Peyer's patch (tissue), 4 donors: ENCODE measurements around the gene CIAO2A. TPM values are rescaled to one million over a fixed set of nuclear protein-coding genes. Genes with fewer than 3 reads are reported as not detected.

ENCODE experiments used
- DNase-seq, 3 donors: peaks; one replicate each; pipeline ENCODE4 v3.0.0-alpha.2; 2017 to 2019
- H3K27ac ChIP-seq, 4 donors: fragments of 200-600 bp; sonication (generic); one replicate each; pipeline ENCODE4 v1.5.1; 2016 to 2019
- H3K27me3 ChIP-seq, 2 donors: fragments of 200-600 bp; sonication (generic); one replicate each; pipeline ENCODE4 v1.5.1; 2019
- H3K36me3 ChIP-seq, 3 donors: fragments of 200-600 bp; sonication (generic); one replicate each; pipeline ENCODE4 v1.5.1; 2016 to 2019
- H3K4me1 ChIP-seq, 4 donors: fragments of 200-600 bp; sonication (generic); one replicate each; pipeline ENCODE4 v1.5.1; 2016 to 2019
- H3K4me3 ChIP-seq, 4 donors: fragments of 200-600 bp; sonication (generic); 1 replicate in 3 of 4; 2 replicates in 1 of 4; pipeline ENCODE4 v1.5.1; 2016 to 2019; ENCODE audit warnings: mild to moderate bottlenecking in 1 of 4
- H3K9me3 ChIP-seq, 4 donors: fragments of 200-600 bp; sonication (generic); one replicate each; pipeline ENCODE4 v1.5.1; 2016 to 2019; ENCODE audit warnings: mild to moderate bottlenecking in 1 of 4
- CTCF ChIP-seq, 6 experiments: fragments of 450-650 bp in 4 of 6; fragments of 200-600 bp in 2 of 6; sonication (generic) in 1 of 6; IDR thresholded peaks; one replicate each; pipeline ENCODE4 v1.5.1; 2017 to 2019; ENCODE audit warnings: antibody characterized with exemption in 6 of 6, mild to moderate bottlenecking in 3 of 6, moderate library complexity in 1 of 6
- POLR2A ChIP-seq, 2 donors: fragments of 450-650 bp; IDR thresholded peaks; one replicate each; pipeline ENCODE4 v1.5.1; 2017; ENCODE audit warnings: antibody characterized with exemption in 2 of 2, mild to moderate bottlenecking in 2 of 2, moderate library complexity in 2 of 2
- total RNA-seq, 4 donors: library from RNA; depleted of rRNA; stranded (reverse); fragments of >200 nt; gene quantifications; one replicate each; pipeline ENCODE4 v1.1.0, GENCODE V29; 2016

Gene CIAO2A
- total RNA-seq, 4 donors from 2014 or later, result 56.3 to 137 (median 78.0) TPM

GRCh38 chr15:64045774-64046420, 47.7 kb downstream of the CIAO2A start:
- Histone ChIP-seq H3K27ac (peak overlapping the region; percentile 66 to 85 (median 74)), H3K4me3 (peak overlapping the region; percentile 61 to 88 (median 68)), H3K9me3 (no peaks in the 10 kb centered on the region), H3K27me3 (no peaks in the 10 kb centered on the region), H3K36me3 (peaks cover 0 to 5% (median 0%) of the 10 kb centered on the region in 3 donors), H3K4me1 (peaks cover 0 to 24% (median 17%) of the 10 kb centered on the region in 4 donors)
- peak in 1 of 2 donors; percentile 65 for TF ChIP-seq POLR2A (IDR thresholded peaks at IDR 0.05)
- no peak for TF ChIP-seq CTCF (IDR thresholded peaks at IDR 0.05)
- peak; percentile 19 to 73 (median 60) for DNase-seq

- H3K36me3 ChIP-seq, result peaks cover 0 to 5% (median 0%) of the 10 kb centered on the region in 3 donors
- H3K4me3 ChIP-seq, result peak overlapping the region; percentile 61 to 88 (median 68)
- H3K27me3 ChIP-seq, result no peaks in the 10 kb centered on the region
- no peaks in the 10 kb centered on the region for H3K9me3 ChIP-seq
- peaks cover 0 to 24% (median 17%) of the 10 kb centered on the region in 4 donors for H3K4me1 ChIP-seq
- TF ChIP-seq CTCF (IDR thresholded peaks at IDR 0.05), result no peak
- TF ChIP-seq POLR2A (IDR thresholded peaks at IDR 0.05), result no peak
- DNase-seq, result no peak
- peak overlapping the region in 3 of 4 donors; percentile 74 to 85 (median 75) for H3K27ac ChIP-seq
These were observed 48.6 kb downstream of the CIAO2A start for GRCh38 chr15:64045101-64045435.

- peak overlapping the region in 3 of 4 donors; percentile 8 to 74 (median 24) for H3K27ac ChIP-seq
- H3K27me3 ChIP-seq, result no peaks in the 10 kb centered on the region
- H3K9me3 ChIP-seq, result no peaks in the 10 kb centered on the region
- H3K4me3 ChIP-seq, result peak overlapping the region; percentile 61 to 88 (median 68)
- peak in 2 of 3 donors; percentile 65 to 71 for DNase-seq
- no peak for TF ChIP-seq POLR2A (IDR thresholded peaks at IDR 0.05)
- peaks cover 0 to 8% (median 0%) of the 10 kb centered on the region in 3 donors for H3K36me3 ChIP-seq
- H3K4me1 ChIP-seq, result peaks cover 0 to 24% (median 17%) of the 10 kb centered on the region in 4 donors
These were observed 49.1 kb downstream of the CIAO2A start for GRCh38 chr15:64044300-64045100.

- no peak for DNase-seq
- no peaks in the 10 kb centered on the region for H3K9me3 ChIP-seq
- H3K4me1 ChIP-seq, result peaks cover 0 to 4% (median 1%) of the 10 kb centered on the region in 4 donors
- H3K27me3 ChIP-seq, result no peaks in the 10 kb centered on the region
- no peak overlapping the region for H3K27ac ChIP-seq
- peaks cover 0 to 32% (median 0%) of the 10 kb centered on the region in 3 donors for H3K36me3 ChIP-seq
- no peak overlapping the region for H3K4me3 ChIP-seq
- TF ChIP-seq POLR2A (IDR thresholded peaks at IDR 0.05) (no peak), CTCF (IDR thresholded peaks at IDR 0.05) (no peak)
These were observed 54.6 kb downstream of the CIAO2A start for GRCh38 chr15:64038878-64039610.

GRCh38 chr15:64037966-64038365, 55.7 kb downstream of the CIAO2A start:
- no peak for DNase-seq
- H3K4me3 ChIP-seq, result no peak overlapping the region
- H3K4me1 ChIP-seq, result no peaks in the 10 kb centered on the region
- no peaks in the 10 kb centered on the region for H3K9me3 ChIP-seq
- H3K36me3 ChIP-seq, result peaks cover 0 to 32% (median 0%) of the 10 kb centered on the region in 3 donors
- H3K27ac ChIP-seq, result no peak overlapping the region
- no peaks in the 10 kb centered on the region for H3K27me3 ChIP-seq
- TF ChIP-seq CTCF (IDR thresholded peaks at IDR 0.05), result no peak
- no peak for TF ChIP-seq POLR2A (IDR thresholded peaks at IDR 0.05)
